ENCODE data around the gene MLLT1. TPM values are rescaled to one million over a fixed set of nuclear protein-coding genes. Genes with fewer than 3 reads are reported as not detected.

The MLLT1 gene
- total RNA-seq, 1 donor: 15.9 TPM

DNA sequence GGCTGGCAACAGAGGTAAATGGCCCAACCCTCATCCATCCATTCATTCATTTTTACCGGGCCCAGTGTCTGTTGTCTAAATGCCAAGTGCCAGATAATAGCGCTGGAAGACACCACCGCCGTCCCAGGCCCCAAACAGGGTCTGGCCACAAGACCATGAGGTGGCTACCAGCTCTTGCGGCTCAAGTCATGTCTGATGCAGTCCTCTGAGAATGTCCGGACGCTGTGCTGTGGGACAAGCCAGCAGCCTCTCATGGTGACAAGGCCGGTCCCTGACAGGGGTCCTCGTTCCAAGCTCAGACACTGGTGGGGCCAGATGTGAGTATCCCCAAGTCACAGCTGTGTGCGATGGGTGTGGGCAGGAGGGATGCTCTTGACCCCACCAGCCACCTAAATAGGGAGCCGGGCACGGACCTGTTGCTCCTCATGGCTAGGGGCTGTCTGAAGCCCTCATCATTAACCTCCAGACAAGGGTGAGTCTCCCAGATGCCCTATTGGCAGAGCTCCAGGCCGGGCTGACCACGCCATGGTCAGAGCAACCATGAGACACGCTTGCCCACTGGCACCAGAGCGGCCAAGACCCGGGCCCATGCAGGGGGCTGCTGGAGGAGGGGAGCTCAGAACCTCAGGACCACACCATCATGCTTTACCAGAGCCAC is 58.4 kb downstream of the MLLT1 start:
- no peak overlapping the region for H2AFZ ChIP-seq (ENCODE audit: low read length)
- H3K9me3 ChIP-seq (ENCODE audit: low read depth, low read length): no peaks in the 10 kb centered on the region
- no peak overlapping the region for H3K4me2 ChIP-seq (ENCODE audit: insufficient read depth, low read length)
- H3K27me3 ChIP-seq (ENCODE audit: insufficient read depth, low read length): no peaks in the 10 kb centered on the region
- H3K4me3 ChIP-seq (ENCODE audit: insufficient read depth, low read length): no peak overlapping the region
- TF ChIP-seq, protein P1, sequence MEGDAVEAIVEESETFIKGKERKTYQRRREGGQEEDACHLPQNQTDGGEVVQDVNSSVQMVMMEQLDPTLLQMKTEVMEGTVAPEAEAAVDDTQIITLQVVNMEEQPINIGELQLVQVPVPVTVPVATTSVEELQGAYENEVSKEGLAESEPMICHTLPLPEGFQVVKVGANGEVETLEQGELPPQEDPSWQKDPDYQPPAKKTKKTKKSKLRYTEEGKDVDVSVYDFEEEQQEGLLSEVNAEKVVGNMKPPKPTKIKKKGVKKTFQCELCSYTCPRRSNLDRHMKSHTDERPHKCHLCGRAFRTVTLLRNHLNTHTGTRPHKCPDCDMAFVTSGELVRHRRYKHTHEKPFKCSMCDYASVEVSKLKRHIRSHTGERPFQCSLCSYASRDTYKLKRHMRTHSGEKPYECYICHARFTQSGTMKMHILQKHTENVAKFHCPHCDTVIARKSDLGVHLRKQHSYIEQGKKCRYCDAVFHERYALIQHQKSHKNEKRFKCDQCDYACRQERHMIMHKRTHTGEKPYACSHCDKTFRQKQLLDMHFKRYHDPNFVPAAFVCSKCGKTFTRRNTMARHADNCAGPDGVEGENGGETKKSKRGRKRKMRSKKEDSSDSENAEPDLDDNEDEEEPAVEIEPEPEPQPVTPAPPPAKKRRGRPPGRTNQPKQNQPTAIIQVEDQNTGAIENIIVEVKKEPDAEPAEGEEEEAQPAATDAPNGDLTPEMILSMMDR (IDR thresholded peaks at IDR 0.05; ENCODE audit: extremely low read depth, low read depth, low read length): no peak
- peak; percentile 84 for DNase-seq (ENCODE audit: insufficient read length, low spot score, missing footprints)
- no peak overlapping the region for H3K27ac ChIP-seq (ENCODE audit: low read depth, low read length)
- H3K4me1 ChIP-seq (ENCODE audit: insufficient read depth, low read length): peaks cover 14% of the 10 kb centered on the region
- H3K79me2 ChIP-seq (ENCODE audit: insufficient read depth, low read length): peaks cover 20% of the 10 kb centered on the region
- H4K20me1 ChIP-seq (ENCODE audit: insufficient read depth, low read length): peaks cover 63% of the 10 kb centered on the region
- H3K36me3 ChIP-seq (ENCODE audit: insufficient read depth, low read length): peaks cover 33% of the 10 kb centered on the region

DNA sequence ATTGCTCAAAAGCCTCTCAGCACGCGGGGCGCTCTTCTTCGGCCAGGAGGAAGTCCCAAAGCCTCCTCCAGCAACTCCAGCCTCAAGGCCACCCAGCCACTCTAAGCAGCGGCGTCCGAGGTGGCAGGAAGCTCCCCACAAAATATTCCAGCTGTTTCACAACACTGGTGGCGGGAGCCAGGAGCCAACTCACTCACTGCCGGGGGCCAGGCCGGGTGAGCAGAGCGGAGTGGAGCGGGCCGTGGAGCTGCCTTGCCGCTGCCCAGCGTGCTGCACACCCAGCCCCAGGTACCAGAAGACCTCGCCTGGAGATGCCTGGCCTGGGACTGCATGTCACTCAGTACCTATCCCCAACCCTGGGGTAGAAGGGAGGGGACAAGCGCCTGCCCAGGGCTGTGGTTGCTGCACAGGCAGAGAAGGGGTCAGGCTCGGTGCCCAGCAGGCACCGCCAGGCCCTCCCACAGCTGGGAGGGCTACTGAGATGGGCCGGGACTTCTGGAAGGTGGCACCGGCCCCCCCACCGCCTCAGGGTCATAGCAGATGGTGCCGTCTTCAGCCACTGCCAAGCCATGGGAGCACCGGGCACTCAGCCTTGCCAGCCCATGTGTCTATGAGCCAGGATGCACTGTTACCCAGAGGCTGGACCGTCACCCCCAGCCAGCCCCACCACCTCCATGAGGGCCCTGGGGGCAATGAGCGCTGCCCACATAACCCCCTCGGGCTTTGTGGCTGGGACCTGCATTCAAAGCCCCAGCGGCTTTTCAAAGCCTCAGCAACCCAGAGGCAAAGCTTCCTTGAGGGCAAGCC is 59.2 kb downstream of the MLLT1 start:
- Histone ChIP-seq H3K4me2 (ENCODE audit: insufficient read depth, low read length) (peak overlapping the region; percentile 41), H3K27ac (ENCODE audit: low read depth, low read length) (peak overlapping the region; percentile 48), H3K79me2 (ENCODE audit: insufficient read depth, low read length) (peaks cover 20% of the 10 kb centered on the region)

DNA sequence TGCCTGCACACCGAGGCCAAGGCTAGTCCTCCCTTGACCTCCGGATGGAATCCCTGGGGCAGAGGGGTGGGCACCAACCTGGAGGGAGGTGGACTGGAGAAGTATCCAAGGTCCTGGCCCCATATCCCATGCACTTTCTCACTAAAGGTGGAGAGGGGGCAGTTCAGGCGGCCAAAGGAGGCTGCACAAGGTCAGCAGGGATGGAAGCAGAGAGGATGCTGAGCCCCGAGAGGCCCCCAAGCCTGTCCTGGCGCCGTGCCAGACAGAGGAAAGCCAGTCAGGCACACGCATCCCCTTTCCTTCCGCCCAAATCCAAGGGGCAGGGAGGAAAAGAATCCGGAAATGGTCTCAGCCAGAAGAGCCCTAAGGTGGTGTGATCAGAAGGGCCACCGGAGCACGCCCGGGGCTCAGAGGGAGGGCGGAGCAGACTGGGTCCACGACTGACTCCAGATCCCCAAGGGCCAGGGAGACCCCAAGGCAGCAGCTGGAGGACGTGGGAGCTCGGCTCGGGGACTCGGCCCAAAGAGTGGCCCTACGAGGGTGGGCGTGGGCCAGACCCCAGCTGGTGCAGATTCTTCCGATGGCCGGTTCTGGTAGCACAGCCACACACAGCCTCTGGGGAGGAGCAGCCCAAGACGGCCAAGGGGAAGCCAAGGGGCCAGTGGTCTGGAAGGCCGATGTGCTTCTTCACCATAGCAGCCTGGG is 60.0 kb downstream of the MLLT1 start:
- Histone ChIP-seq H3K36me3 (ENCODE audit: insufficient read depth, low read length) (peaks cover 18% of the 10 kb centered on the region), H3K27ac (ENCODE audit: low read depth, low read length) (peak overlapping the region; percentile 48), H2AFZ (ENCODE audit: low read length) (no peak overlapping the region)

More for the DNA sequence above, 59.2 kb downstream of the MLLT1 start:
- peaks cover 55% of the 10 kb centered on the region for H4K20me1 ChIP-seq (ENCODE audit: insufficient read depth, low read length)
- H2AFZ ChIP-seq (ENCODE audit: low read length): no peak overlapping the region
- no peaks in the 10 kb centered on the region for H3K27me3 ChIP-seq (ENCODE audit: insufficient read depth, low read length)
- peaks cover 26% of the 10 kb centered on the region for H3K36me3 ChIP-seq (ENCODE audit: insufficient read depth, low read length)
- TF ChIP-seq, protein P1 (IDR thresholded peaks at IDR 0.05; ENCODE audit: extremely low read depth, low read depth, low read length): no peak
- no peak overlapping the region for H3K4me3 ChIP-seq (ENCODE audit: insufficient read depth, low read length)
- H3K9me3 ChIP-seq (ENCODE audit: low read depth, low read length): no peaks in the 10 kb centered on the region
- H3K4me1 ChIP-seq (ENCODE audit: insufficient read depth, low read length): peaks cover 14% of the 10 kb centered on the region
- peak; percentile 99 for DNase-seq (ENCODE audit: insufficient read length, low spot score, missing footprints)

More for the DNA sequence above, 60.0 kb downstream of the MLLT1 start:
- peak; percentile 89 for DNase-seq (ENCODE audit: insufficient read length, low spot score, missing footprints)
- no peaks in the 10 kb centered on the region for H3K9me3 ChIP-seq (ENCODE audit: low read depth, low read length)
- H3K27me3 ChIP-seq (ENCODE audit: insufficient read depth, low read length): no peaks in the 10 kb centered on the region
- H3K4me3 ChIP-seq (ENCODE audit: insufficient read depth, low read length): no peak overlapping the region
- peaks cover 20% of the 10 kb centered on the region for H3K79me2 ChIP-seq (ENCODE audit: insufficient read depth, low read length)
- TF ChIP-seq, protein P1 (IDR thresholded peaks at IDR 0.05; ENCODE audit: extremely low read depth, low read depth, low read length): no peak
- peaks cover 50% of the 10 kb centered on the region for H4K20me1 ChIP-seq (ENCODE audit: insufficient read depth, low read length)
- H3K4me2 ChIP-seq (ENCODE audit: insufficient read depth, low read length): no peak overlapping the region
- peaks cover 14% of the 10 kb centered on the region for H3K4me1 ChIP-seq (ENCODE audit: insufficient read depth, low read length)

Data from osteoblast (primary cell).